ENCODE measurements around the gene CCDC47.
"Not testable (repeated sequence)": the region's sequence is repeated elsewhere in the genome, so short reads cannot be mapped to it uniquely, and the experiment has no call there.

Gene CCDC47

DNA sequence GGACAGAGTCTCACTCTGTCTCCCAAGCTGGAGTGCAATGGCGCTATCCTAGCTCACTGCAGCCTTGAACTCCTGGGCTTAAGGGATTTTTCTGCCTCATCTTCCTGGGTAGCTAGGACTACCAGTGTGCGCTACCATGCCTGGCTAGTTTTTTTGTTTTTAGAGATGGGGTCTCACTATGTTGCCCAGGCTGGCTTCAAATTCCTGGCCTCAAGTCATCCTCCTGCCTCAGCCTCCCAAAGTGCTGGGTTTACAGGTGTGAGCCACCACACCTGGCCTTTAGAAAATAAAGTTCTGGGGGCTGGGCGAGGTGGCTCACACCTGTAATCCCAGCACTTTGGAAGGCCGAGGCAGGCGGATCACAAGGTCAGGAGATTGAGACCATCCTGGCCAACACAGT, 53.2 kb downstream of the CCDC47 start:
- DNase-seq, result not testable (repeated sequence)

DNA sequence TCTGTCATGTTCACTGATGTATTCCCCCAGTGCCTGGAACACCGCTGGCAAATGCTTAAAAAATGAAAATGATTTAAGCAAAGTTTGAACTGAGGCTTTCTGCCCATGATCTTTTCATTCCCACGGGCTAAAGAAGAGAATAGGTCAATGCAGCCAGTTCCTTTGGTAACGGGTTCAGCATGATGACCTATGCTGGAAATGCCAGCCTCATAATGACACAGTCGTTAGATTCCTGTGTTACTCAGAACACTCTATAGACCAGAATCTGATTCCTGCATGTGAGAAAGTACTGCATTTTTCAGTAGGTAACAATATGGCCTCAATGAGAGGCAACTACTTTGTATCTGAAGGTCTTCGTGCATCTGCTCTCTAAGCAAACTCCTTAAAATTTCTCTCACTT, 54.4 kb downstream of the CCDC47 start:
- DNase-seq, result no peak

DNA sequence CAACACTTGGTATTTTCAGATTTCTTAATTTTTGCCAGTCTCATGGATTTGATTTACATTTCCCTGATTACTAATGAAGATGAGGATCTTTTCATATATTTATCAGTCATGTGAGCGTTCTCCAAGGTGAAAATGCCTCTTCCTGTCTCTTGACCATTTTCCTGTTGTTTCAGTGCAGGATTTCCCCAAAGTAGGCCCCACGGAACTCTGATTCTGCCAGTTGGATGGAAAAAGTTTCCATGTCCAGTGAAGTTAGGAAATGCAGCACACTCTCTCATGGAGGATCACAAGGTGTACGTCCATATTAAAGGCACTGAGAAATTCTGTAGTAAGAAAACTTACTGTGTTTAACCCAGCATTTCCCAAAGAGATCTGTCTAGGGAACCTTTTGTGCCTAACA, 57.0 kb downstream of the CCDC47 start:
- DNase-seq, result no peak

DNA sequence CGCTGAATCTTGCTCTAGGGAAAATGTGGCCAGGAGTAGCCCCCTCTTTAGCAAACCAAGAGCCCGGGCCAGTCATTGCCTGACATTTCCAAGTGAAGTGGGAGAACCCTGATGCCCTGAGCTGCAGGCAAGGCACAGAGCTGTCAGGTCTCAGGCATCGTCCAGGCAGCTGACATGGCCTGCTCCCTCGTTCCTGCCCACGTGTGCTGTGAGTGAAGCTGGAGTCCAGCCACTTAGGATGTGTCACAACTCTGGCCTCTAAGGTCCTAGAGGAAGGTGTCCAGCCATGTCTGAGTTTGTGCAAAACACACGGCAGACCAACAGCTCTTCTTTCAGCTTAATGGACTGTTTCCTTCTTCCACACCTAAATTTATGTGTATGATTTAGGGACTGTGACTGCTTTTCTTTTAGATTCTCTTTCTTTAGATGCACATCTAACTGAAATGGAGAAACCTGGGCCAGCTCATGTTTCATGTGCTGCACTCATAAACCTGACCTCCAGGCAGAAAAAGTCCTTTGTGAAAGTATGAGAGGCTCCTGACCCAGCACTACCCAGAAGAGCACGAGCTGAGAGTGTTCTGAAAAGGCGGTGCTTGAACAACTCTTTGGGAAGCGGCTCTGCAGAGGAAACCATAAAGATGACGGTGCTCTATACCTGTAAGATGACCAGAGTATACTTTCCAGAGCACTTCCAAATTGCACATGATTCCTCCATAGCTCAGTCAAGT, 58.7 kb downstream of the CCDC47 start:
- DNase-seq, result no peak

DNA sequence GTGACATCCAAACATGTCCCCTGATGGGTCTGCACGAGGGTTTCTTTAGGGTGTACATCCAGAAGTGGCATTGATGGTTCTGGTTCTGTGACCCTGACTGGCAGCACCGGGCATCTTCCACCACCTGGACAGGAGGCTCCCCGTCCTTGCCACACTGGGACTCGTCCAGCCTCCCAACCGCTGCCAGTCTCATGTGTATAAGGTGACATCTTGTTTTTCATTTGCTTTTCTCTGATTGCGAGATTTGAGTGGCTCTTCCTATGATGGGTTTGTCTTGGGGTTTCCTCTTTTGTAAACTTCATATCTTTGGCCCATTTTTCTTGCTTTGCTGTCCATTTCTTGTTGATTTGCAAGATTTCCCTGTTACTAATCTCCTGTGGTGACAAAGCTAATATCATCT, 64.3 kb downstream of the CCDC47 start:
- DNase-seq, result no peak

DNA sequence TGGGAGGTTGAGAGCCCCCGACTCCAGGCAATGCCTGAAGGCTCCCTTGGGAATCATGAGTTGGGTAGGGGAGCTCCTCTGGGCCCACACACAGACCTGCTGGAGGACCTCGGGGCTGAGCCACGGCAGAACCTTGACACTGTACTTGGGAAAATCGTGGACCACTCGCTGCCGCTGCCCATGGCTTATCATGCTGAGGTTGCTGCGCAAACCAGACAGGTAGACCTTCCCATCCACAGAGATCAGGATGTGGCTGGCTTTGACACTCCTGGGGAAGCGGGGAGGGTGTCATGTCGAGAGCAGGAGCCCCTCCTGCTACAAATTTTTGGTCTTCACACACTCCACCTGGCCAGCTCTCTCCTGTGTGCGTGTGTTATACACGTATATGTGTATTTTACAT, 66.2 kb downstream of the CCDC47 start:
- DNase-seq, result no peak

DNA sequence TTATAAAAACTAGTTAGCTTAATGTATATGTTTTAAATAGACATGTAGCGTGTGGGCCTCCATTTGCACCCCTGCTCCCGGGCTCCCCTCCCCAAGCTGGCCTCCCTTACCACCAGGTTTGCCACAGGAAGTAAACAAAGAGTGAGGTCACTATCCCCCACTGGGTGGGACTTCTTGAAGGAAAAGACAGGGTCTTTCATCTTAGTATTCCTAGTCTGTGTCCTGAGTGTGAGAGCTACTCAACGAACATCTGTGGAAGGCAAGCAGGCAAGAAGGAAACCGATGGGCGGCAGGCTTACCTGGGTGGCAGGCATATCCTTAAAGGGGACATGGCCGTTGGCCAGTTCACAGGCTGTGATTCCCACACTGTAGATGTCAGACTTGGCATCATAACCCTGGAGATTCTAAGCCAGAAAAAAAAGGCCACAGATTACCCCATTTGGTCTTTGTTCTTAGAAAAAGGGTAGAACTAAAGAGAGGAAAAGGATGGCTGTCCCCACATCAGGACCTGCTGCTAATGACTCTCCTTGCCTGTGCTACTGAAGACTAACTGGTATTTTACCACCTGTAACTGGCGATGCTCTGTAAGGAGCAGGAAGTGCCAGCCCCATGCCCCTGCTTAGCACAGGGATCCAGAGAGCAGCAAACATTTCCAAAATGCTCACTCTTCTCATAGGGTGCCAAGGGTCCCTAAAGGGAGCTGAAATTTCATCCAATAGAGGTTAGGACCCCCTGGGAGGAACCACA, 66.9 kb downstream of the CCDC47 start:
- no peak for DNase-seq

DNA sequence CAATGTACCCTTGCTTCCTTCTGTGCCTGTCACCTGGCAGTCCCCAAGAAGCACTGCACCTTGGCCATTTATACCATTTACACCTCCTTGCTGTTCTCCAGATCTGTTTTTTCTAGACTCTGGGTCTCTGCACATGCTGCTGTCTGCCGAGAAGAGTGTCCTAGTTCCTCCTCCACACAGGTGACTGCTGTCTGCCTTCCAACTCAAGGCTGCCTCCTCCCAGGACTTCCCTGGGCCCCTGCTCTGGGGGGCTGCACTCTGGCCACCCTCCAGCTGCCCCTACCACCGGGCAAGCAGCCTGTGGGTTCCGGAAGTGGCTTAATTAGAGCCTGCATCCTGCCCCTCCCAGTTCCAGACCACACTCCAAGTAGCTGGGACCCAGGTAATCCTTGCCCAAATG, 67.7 kb downstream of the CCDC47 start:
- no peak for DNase-seq

DNA sequence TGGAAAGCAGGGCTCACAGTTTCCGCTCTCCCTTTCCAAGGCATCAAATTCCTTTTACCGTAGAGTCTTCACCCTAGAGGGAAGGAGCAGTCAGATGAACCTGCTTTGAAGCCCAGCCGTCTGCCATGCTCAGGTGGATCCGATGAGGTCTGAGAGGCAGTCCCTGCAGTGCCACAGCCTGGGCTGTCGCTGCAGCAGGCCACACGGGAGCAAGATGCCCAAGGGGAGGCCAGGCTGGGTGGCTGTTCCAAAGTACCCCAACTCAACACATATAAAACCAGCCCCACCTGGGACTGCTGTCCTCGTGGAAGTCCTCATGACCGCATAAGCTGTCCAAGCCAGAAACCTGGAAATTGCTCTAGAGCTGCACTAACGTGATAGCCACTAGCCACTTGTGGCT, 68.6 kb downstream of the CCDC47 start:
- DNase-seq, result no peak

DNA sequence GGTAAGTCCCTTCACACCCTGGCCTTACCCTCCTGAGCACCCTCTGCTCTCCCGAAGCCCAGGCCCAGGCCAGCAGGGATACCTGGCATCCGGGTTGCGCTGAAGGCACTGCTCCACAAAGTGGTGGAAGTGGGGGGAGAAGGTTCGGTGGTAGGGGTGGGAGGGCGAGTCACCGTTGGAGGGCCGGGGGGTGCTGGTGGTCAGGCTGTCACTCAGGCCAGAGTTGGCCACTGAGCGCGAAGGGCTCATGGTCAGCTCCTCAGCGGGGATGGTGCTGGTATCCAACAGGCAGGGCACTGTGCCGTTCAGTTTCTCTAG, 69.2 kb downstream of the CCDC47 start:
- no peak for DNase-seq

DNA sequence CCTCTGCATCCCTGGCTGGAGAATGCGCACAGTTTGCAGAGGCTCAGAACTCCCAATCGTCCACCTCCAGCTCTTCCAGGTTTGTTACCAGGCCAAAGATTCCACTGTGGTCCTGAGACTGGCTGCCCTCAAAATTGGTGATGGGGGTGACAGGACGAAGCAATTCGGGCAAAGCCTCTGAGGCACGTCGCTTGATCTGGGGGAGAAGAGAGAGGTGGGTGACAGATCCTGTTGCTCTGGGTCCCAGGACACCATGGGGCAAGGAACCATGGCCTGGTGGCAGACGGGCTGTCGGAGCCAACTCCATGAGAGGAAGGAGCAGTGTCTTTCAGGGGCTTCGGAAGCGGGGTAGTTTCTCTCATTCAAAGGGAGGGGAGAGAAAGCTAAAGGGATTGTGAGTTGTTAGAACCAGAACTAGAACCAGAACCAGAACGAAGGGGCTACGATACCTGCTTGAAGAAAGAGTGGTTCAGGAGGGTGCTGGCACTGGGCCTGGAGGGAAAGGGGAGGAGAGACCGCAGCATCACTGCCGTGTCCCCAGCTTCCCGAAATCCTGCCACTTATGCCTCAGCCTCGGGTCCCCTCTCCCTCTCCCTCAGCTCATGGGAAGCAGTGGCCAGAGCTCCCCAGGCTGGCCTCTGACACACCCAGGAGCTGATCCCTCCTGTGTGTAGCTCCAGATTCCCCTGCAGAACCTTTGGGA, 69.7 kb downstream of the CCDC47 start:
- no peak for DNase-seq

DNA sequence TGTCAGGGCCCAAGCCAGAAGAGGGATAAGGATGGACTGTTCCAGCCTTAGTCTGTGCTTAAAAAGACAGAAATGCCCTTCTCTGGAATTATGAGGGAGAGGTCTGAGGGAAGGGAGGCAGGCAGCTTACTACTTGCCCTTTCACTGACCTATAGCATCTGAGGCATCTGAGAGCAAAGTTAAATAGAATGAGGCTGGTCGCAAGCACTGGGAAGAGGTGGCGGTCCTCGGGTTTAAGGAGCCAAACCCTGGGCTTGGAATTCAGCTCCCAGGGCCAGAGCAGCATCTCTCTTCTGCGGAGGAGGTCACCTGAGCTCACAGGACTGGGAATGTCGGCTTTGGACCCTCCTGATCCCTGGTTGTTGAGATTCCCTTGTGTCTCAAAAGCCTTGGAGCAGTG, 70.4 kb downstream of the CCDC47 start:
- no peak for DNase-seq

DNA sequence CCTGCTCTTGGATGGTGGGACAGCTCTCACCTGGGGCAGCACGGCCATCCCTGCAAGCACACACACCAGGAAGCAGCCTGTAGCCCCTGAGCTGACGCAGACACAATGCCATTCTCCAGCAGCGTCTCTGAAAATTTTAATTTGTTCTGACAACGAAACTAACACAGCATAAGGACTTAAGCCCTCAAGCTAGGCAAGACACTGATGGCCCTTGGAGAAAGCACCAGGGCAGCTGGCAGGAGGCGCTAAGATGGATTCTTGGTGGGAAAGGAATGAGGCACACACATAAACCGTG, 70.7 kb downstream of the CCDC47 start:
- DNase-seq, result no peak

DNA sequence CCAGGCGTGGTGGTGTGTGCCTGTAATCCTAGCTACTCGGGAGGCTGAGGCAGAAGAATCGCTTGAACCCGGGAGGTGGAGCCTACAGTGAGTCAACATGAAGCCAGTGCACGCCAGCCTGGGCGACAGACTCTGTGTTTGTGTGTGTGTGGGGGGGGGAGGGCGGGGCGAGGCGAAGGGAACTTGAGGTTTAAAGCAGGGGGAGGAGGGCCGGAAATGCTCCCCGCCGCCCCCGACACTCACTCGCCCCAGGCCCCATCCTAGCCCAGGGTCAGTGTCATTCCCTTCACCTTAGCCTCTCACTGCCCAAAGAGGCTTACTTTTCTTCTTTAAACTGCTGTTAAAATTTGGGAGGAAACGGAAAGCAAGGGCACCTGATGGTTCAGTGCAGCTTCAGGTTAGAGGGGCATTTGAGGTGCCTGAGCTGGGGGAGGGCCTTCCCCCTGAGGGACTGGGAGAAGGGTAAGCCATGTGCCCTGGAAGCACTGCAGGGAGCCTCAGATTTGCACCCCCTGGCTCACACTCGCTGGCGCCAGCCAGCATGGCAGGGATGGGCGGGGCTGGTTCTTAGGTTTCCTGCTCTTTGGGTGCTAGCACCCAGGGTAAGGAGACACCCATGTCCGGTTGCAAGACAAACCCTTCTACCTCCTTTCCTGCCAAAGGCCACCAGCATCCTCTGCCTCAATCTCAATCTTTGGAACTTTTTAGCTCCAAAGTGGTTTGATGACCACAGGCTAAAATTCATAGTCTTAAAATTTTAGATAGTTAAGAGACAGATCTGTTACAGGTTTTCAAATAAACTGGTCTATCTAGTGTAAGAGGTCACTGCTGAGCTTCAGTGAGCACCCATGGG, 71.3 kb downstream of the CCDC47 start:
- DNase-seq, result peak in 2 of 3 experiments; percentile 8 to 12

DNA sequence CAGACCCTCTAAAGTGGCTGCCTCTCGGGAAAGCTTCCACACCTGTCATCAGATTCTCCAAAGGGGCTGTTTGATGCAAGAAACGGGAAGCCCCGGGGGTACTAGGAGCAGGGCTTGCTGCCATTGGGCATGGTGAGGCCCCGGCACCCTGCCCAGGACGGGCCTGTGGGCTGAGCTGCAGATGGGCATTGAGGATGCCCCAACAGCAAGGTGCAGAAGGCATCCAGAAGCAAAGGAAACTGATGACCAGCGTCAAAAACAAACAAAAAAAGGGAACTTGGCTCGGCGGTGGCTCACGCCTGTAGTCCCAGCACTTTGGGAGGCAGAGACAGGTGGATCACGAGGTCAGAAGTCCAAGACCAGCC, 72.0 kb downstream of the CCDC47 start:
- no peak for DNase-seq

DNA sequence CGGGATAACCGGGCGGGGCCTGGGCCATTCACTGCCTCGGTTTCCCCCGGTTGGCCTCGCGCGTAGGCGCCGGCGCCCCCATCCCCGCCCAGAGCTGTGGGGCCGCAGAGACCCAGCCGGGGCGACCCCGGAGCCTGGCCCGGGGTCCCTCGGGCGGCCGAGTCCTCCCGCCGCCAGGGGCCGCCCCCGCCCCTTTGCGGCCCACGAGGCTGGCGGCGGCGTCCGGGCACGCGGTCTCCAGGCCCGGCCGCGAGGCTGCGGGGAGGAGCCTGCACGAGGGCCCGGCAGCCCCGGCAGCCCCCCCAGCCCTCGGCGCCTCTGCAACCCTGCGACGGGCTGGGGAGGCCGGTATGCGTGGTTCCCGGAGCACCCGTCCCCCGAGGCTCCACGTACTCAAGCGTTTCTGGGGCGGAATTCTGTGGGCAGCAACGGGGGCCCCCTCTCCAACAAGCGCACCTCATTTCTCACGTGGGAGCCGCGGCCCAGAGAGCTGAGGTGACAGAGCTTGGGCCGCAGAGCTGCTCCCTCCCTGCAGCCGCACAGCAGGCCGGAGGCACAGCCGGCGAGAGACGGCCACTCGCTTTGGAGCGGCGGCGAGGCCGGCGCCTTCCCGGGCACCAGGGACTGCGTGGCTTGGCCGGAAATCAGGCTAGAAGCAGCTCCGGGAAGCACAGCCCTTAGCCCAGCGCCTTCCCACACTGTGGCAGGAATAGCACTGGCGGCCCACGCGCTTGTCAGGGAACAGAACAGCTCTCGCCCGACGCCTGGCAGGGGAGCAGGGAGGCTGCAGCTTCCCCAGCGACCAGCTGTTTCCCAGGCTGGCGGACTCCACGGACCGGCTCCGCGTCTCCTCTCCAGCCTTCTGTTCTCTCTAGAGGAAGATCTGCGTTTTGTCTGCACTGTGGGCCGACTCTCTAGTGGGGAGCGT, 72.6 kb downstream of the CCDC47 start:
- DNase-seq, result peak; percentile 20 to 91 (median 79)

DNA sequence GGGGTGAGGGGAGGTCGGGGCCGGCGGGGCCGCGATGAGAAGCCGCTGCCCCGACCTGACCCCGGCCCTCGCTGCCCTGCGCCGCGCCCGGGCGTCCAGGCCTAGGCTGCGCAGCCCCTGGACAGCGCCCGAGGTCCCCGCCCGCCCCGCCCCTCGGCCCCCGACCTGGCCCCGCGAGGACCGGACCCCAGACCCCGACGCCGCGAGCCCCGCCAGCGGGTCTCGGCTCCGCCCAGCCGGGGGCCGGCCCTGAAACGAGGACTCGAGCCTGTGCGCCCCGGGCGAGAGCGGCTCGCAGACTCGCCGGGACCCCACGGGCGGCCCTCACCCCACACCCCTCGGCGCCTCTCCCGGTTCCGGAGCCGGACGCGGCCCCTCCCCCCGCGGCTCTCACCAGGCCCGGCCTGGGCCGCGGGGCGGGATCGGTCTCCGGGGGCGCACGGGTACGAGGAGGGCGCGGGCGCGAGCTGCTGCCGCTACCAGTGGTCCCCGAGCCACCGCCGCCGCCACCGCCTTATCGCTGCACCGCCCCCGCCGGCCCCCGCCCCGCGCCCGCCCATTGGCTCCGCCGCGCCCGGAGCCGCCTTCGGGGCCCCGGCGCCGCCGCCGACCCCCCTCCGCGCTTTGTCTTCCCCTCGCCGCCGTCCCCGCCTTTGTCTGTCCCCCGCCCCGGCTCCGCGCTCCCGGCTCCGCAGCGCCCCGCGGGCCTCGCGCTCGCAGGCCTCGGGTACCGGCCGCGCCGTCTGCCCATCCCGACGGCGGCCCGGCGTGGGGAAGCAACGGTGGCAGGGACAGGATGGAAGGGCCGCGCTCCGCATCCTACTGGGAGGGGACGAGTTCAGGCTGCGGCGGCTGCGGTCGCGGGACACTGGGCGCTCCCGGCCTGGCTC, 73.5 kb downstream of the CCDC47 start, which contains the start of gene LIMD2:
TSS of gene LIMD2 (minus strand) at position 488 of the 890 bp plus-strand sequence. CDS start 827 bp downstream, outside the sequence.
- DNase-seq, result peak; percentile 61 to 93 (median 83)

DNA sequence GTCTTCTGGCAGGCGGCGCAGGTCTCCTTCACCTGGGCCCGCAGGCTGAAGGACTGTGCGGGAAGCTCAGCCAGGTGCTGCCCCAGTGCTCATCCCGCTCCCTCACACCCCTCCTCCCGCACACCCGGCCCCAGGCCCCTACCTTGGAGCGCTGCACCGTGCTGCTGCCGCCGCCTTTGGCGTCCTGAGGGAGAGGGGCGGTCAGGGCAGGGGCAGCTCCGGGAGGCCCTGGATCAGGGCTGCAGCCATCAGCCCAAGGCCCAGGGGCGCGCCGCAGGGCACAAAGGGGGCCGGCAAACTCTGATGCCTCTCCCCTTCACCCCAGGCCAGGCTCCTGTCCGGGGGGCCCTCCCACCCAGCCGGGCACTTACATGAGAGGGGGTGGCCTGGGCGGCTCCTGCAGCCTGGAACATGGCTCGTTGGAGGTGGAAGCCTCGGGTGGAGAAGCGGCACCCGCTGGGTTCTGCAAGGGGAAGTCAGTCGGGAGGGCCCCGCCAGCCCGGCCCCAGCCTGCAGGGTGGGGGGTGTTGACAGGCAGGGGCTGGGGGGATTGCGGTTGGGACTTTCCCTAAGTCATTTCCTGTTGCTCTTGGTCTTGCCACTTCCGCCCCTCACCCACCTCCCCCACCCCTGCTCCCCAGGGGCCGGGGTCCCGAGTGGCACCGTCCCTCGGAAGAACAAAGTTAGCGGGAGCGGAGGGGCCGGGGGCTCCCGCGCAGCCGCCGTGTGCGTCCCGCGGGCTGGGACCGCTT, 74.3 kb downstream of the CCDC47 start:
- peak in 2 of 3 experiments; percentile 60 to 61 for DNase-seq

DNA sequence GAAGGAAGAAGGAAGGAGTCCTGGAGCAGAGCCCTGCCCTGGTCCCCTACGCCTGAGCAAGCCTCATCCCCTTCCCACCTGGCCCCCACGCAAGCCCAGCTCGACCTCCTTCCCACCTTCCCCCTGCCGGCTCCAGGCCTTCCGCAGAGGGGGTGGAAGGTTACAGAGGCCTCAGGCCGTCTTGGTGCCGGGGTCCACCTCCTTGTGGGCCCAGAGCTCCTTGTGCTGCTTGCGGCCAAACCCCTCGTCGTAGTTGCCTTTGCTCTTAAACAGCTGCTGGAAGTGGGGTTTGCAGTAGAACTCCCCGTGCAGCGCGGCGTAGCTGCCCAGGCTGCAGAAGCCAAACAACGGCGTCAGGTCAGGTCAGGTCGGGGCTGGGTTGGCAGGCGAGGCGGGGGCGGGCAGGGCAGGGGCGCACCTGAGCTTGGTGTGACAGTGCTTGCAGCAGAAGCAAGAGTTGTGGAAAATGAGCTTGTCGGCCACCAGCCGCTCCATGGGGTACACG, 75.0 kb downstream of the CCDC47 start:
- DNase-seq, result no peak

Data from NCI-H1417 (cell line).